Common myeloid progenitor, CD34-positive (primary cell): ENCODE results near the gene CKAP5. TPM values are rescaled to one million over a fixed set of nuclear protein-coding genes. Genes with fewer than 3 reads are reported as not detected.

Source experiments
- CTCF ChIA-PET: fragments of 350-600 bp; sonication (Branson Sonifier 250); formaldehyde crosslinking; loops from one replicate; lab custom pipeline; 2021; ENCODE audit warnings: antibody characterized with exemption; lab: Charles Lee
- POLR2A ChIA-PET: fragments of 350-600 bp; sonication (Branson Sonifier 250); formaldehyde crosslinking; loops from one replicate; lab custom pipeline; 2021; ENCODE audit warnings: antibody characterized with exemption; lab: Charles Lee
- DNase-seq, 3 donors: peaks; one replicate each; pipeline versions ENCODE4 v3.0.0 to v3.0.0-alpha.2; 2013
- H3K27ac ChIP-seq, 2 experiments: 1 replicate in 1 of 2; 2 replicates in 1 of 2; pipeline ENCODE4 v1.7.0; 2013; ENCODE audit warnings: inconsistent platforms in 2 of 2, low read length in 2 of 2, mild to moderate bottlenecking in 2 of 2, low read depth in 1 of 2, moderate library complexity in 1 of 2; ENCODE audit not compliant: severe bottlenecking in 2 of 2, insufficient read depth in 1 of 2, poor library complexity in 1 of 2
- H3K27me3 ChIP-seq, 5 experiments: replicated peaks in 2 of 5; 1 replicate in 3 of 5; 2 replicates in 2 of 5; pipeline versions ENCODE4 v1.6.1 to v1.7.0; 2013; ENCODE audit warnings: low read length in 4 of 5, mild to moderate bottlenecking in 2 of 5, moderate library complexity in 2 of 5, inconsistent platforms in 1 of 5; ENCODE audit not compliant: insufficient read depth in 5 of 5, control insufficient read depth in 4 of 5
- H3K36me3 ChIP-seq, 4 experiments: 1 replicate in 2 of 4; 2 replicates in 2 of 4; pipeline versions ENCODE4 v1.6.1 to v1.7.0; 2013; ENCODE audit warnings: low read length in 3 of 4, control low read depth in 1 of 4, mild to moderate bottlenecking in 1 of 4; ENCODE audit not compliant: control insufficient read depth in 4 of 4, insufficient read depth in 4 of 4
- H3K4me1 ChIP-seq, 4 experiments: 1 replicate in 3 of 4; 2 replicates in 1 of 4; pipeline versions ENCODE4 v1.6.1 to v1.7.1; 2013; ENCODE audit warnings: low read length in 3 of 4, mild to moderate bottlenecking in 3 of 4, control low read depth in 1 of 4, inconsistent platforms in 1 of 4, moderate library complexity in 1 of 4; ENCODE audit not compliant: control insufficient read depth in 4 of 4, insufficient read depth in 4 of 4; ENCODE audit errors: control extremely low read depth in 1 of 4
- H3K4me3 ChIP-seq, 7 experiments: 1 replicate in 4 of 7; 2 replicates in 3 of 7; pipeline versions ENCODE4 v1.5.1 to v1.7.0; 2013; ENCODE audit warnings: mild to moderate bottlenecking in 7 of 7, low read length in 6 of 7, moderate library complexity in 6 of 7, inconsistent platforms in 2 of 7, low read depth in 2 of 7, control low read depth in 1 of 7; ENCODE audit not compliant: insufficient read depth in 4 of 7, control insufficient read depth in 1 of 7; ENCODE audit errors: extremely low read depth in 1 of 7
- H3K9me3 ChIP-seq, 5 experiments: 1 replicate in 4 of 5; 2 replicates in 1 of 5; pipeline versions ENCODE4 v1.6.1 to v1.7.1; 2013; ENCODE audit warnings: low read length in 4 of 5, mild to moderate bottlenecking in 2 of 5, inconsistent platforms in 1 of 5, low read depth in 1 of 5, moderate library complexity in 1 of 5; ENCODE audit not compliant: control insufficient read depth in 4 of 5, insufficient read depth in 2 of 5; ENCODE audit errors: control extremely low read depth in 1 of 5
- WGBS: methylation state at CpG from one replicate; pipeline ENCODE4 v1.1.5; 2013; ENCODE audit not compliant: insufficient coverage; 5-methylcytosine and 5-hydroxymethylcytosine counted together
- polyA plus RNA-seq: library from polyadenylated mRNA; unstranded; fragments of 120-200 nt; gene quantifications from one replicate; pipeline ENCODE4 v1.2.1, GENCODE V29; 2013

CKAP5 gene
- 28.4 TPM for polyA plus RNA-seq

- Histone ChIP-seq H3K4me1 (peaks cover 8 to 18% (median 13%) of the 10 kb centered on the region in 4 experiments), H3K27me3 (no peaks in the 10 kb centered on the region), H3K9me3 (no peaks in the 10 kb centered on the region), H3K36me3 (peaks cover 0 to 6% (median 0%) of the 10 kb centered on the region in 4 experiments), H3K27ac (peak within 1 kb of the TSS; percentile 71 to 88), H3K4me3 (peak within 1 kb of the TSS; percentile 81 to 97 (median 88))
- WGBS = under 1% methylated on average over 78 of the region's 83 CpGs
- DNase-seq = peak; percentile 91 to 94 (median 92)
- POLR2A ChIA-PET = no interaction called here
- CTCF ChIA-PET = no interaction called here
These were observed at the start of gene CKAP5 for GRCh38 chr11:46845740-46846509. Gene CKAP5 (minus strand): TSS chr11:46846280. CDS start chr11:46821231, 25,049 bp downstream.

- no peaks in the 10 kb centered on the region for H3K9me3 ChIP-seq
- DNase-seq = no peak
- no peaks in the 10 kb centered on the region for H3K27me3 ChIP-seq
- H3K4me1 ChIP-seq = no peaks in the 10 kb centered on the region
- CTCF ChIA-PET = interaction anchor here (0.6 to 6.4 kb wide), 8 partner anchors 10 to 267 kb away, joined by 3 to 53 read pairs (median 4); no protein-coding TSS in a partner anchor
- WGBS = 95% methylated on average over 10 of the region's 10 CpGs
- H3K27ac ChIP-seq = no peak overlapping the region
- POLR2A ChIA-PET = no interaction called here
- no peak overlapping the region for H3K4me3 ChIP-seq
- no peaks in the 10 kb centered on the region for H3K36me3 ChIP-seq
These were observed 49.7 kb upstream of the CKAP5 start for GRCh38 chr11:46895821-46896220.

- Histone ChIP-seq H3K4me1 (no peaks in the 10 kb centered on the region), H3K4me3 (no peak overlapping the region), H3K27me3 (no peaks in the 10 kb centered on the region), H3K27ac (no peak overlapping the region), H3K36me3 (no peaks in the 10 kb centered on the region), H3K9me3 (no peaks in the 10 kb centered on the region)
- no peak for DNase-seq
- WGBS = 97% methylated on average over 10 of the region's 10 CpGs
- POLR2A ChIA-PET = no interaction called here
- CTCF ChIA-PET = interaction anchor here (1.2 to 6.4 kb wide), 6 partner anchors 22 to 267 kb away, joined by 3 to 53 read pairs (median 4); no protein-coding TSS in a partner anchor
These were observed 48.9 kb upstream of the CKAP5 start for GRCh38 chr11:46894961-46895360.

- Histone ChIP-seq H3K9me3 (no peaks in the 10 kb centered on the region), H3K36me3 (no peaks in the 10 kb centered on the region), H3K27me3 (no peaks in the 10 kb centered on the region), H3K4me1 (no peaks in the 10 kb centered on the region), H3K4me3 (no peak overlapping the region), H3K27ac (no peak overlapping the region)
- 99% methylated on average over 12 of the region's 16 CpGs for WGBS
- POLR2A ChIA-PET = no interaction called here
- CTCF ChIA-PET = interaction anchor here (0.9 to 10.4 kb wide), 8 partner anchors 19 to 268 kb away, joined by 3 to 106 read pairs (median 6); no protein-coding TSS in a partner anchor
- DNase-seq = no peak
These were observed 48.4 kb upstream of the CKAP5 start for GRCh38 chr11:46894506-46894905.

GRCh38 chr11:46892838-46893237 is 46.8 kb upstream of the CKAP5 start:
- H3K4me3 ChIP-seq = no peak overlapping the region
- CTCF ChIA-PET = interaction anchor here (1.1 to 10.4 kb wide), 5 partner anchors 8 to 270 kb away, joined by 5 to 106 read pairs (median 9); no protein-coding TSS in a partner anchor
- 96% methylated on average over 9 of the region's 9 CpGs for WGBS
- no peaks in the 10 kb centered on the region for H3K4me1 ChIP-seq
- no peaks in the 10 kb centered on the region for H3K9me3 ChIP-seq
- DNase-seq = no peak
- no peak overlapping the region for H3K27ac ChIP-seq
- no peaks in the 10 kb centered on the region for H3K36me3 ChIP-seq
- H3K27me3 ChIP-seq = no peaks in the 10 kb centered on the region
- POLR2A ChIA-PET = no interaction called here

GRCh38 chr11:46892109-46892508 is 46.0 kb upstream of the CKAP5 start:
- POLR2A ChIA-PET = interaction anchor here (0.6 to 0.8 kb wide), 2 partner anchors 13 to 92 kb away, joined by 3 to 8 read pairs; no protein-coding TSS in a partner anchor
- Histone ChIP-seq H3K27ac (no peak overlapping the region), H3K4me3 (no peak overlapping the region), H3K4me1 (no peaks in the 10 kb centered on the region), H3K27me3 (no peaks in the 10 kb centered on the region), H3K9me3 (no peaks in the 10 kb centered on the region), H3K36me3 (no peaks in the 10 kb centered on the region)
- no CpG with 5 or more reads among the region's 2 CpGs for WGBS
- no peak for DNase-seq
- CTCF ChIA-PET = interaction anchor here (1.1 to 10.4 kb wide), 7 partner anchors 9 to 270 kb away, joined by 4 to 106 read pairs (median 7); no protein-coding TSS in a partner anchor

GRCh38 chr11:46890665-46891064 is 44.6 kb upstream of the CKAP5 start:
- DNase-seq = no peak
- WGBS = 100% methylated on average over 1 of the region's 2 CpGs
- ChIA-PET POLR2A (no interaction called here), CTCF (interaction anchor here (1.0 to 10.4 kb wide), 5 partner anchors 11 to 272 kb away, joined by 3 to 106 read pairs (median 7); no protein-coding TSS in a partner anchor)
- Histone ChIP-seq H3K9me3 (no peaks in the 10 kb centered on the region), H3K27me3 (no peaks in the 10 kb centered on the region), H3K4me1 (no peaks in the 10 kb centered on the region), H3K4me3 (no peak overlapping the region), H3K27ac (no peak overlapping the region), H3K36me3 (no peaks in the 10 kb centered on the region)
